Fibroblast of skin of abdomen (primary cell): ENCODE results near the gene KRTAP11-1. TPM values are rescaled to one million over a fixed set of nuclear protein-coding genes. Genes with fewer than 3 reads are reported as not detected.

Source experiments
- DNase-seq: peaks from one replicate; pipeline ENCODE4 v3.0.0-alpha.2; 2013
- polyA plus RNA-seq, 2 experiments: library from polyadenylated mRNA; unstranded; fragments of 120-200 nt; gene quantifications; one replicate each; pipeline ENCODE4 v1.2.1, GENCODE V29; 2013; ENCODE audit not compliant: insufficient read length in 2 of 2

Gene KRTAP11-1, protein sequence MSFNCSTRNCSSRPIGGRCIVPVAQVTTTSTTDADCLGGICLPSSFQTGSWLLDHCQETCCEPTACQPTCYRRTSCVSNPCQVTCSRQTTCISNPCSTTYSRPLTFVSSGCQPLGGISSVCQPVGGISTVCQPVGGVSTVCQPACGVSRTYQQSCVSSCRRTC
- not detected for polyA plus RNA-seq (2013, experiment 1 of 2; ENCODE audit: insufficient read length)
- not detected for polyA plus RNA-seq (2013, experiment 2 of 2; ENCODE audit: insufficient read length)

DNA sequence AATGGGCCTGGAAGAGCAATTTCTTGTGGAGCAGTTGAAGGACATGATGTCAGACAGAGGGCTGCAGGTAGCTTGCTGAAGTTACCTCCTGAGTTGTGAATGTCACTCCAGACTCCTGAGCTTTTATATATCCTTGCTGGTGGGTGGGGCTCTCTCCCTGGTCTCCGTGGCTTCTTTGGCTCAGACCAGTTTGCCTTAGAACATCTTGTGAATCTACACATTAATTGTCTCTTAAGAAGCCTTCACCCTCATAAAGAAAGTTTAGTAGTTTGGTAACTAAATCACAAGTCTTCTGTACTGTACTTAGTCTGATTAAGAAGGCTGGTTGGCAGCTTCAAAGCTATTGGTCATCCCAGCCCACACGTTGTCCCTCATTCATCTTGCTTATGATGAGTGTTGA is at the start of gene KRTAP11-1:
KRTAP11-1 (minus strand) TSS at position 101 of the 400 bp plus-strand sequence; CDS start at position 45, 56 bp downstream.
- no peak for DNase-seq

- no peak for DNase-seq
Observed at GRCh38 chr21:30924146-30924700, 42.8 kb upstream of the KRTAP11-1 start.

DNA sequence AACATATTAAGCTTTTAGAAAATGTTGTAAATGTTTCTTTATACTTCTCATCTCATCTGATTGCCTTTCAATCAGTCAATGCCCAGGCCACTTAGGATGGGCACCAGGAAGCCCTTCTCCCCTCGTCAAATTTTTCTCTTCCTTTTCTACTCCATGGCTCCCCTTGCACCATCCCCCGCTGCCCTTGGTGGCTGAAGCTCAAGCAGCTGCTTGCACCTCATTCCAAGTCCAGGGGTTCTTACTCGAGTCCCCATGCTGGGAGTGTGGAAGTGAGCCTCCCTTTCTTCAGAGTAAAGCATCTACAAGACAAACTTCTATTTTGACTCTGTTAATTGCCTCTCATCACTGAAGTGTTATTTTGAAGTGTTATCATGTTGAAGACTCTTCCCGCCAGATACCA is 39.7 kb upstream of the KRTAP11-1 start:
- no peak for DNase-seq

DNA sequence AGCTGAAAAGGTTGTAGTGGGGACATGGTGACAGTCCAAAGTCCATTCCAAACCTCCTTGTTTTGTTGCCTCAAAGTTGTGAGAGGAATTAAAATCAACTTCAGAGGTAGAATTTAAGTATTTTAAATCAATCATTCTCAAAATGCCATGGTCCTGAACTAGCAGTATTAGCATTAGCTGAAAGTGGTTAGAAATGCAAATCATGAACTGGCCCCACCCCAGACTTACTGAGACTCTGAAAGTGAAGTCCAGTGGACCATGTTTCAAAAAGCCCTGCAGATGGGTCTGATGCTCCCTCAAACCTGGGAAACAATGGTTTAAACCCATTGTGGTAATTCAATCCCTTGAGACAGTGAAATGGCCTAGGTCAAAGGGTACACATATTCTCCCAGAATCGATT is 36.2 kb upstream of the KRTAP11-1 start:
- DNase-seq = no peak

DNA sequence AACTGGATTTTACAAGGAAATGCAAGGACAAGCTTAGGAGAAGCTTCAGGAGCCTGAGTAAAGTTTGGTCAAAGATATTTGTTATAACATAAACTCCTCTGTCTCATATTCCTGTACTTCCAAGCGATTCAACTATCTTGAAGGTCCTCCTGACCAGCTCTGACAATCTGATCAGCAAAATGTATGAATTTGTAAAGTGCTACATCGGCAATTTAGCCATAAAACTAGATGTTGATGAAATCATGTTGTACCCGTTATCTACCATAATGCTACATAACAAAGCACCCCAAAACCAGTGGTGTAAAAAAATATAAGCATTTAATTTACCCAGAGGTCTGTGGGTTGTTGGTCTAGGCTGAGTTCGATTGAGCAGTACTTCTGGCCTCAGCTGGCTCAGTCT is 19.5 kb upstream of the KRTAP11-1 start:
- DNase-seq = no peak

DNA sequence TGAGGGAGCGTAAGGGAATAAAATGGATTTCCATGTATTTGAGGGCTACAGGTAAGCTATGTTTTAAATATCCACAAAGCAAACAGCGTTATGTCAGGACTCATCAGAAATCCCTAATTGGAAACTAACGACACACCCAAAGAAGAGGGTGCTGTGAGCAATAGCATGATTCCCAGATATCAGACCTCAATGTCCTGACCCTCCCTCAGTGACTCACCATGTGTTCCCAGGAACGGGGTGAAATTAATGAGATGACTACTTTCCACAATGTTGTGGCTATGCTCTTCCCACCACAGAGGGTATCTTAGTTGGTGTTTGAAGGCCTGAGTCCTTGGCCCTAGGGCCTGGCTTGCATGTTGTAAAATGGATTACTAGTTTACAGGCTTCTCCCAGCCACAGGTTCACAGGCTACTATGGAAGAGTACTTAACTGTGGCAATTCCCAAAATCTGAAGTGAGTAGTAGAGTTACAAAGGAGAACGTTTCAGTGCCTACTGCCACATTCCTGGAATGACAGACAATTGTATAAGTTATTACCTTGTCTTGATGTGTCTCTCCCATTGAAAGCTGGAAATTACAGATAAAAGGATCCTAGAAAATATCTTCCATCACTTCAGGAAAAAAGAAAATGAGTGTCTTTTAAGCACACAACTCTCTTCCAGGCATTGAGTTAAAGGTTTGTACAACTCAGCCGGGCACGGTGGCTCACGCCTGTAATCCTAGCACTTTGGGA is 1.7 kb upstream of the KRTAP11-1 start:
- no peak for DNase-seq

GRCh38 chr21:30880914-30881313 is 466 bp downstream of the KRTAP11-1 start:
- DNase-seq = no peak

DNA sequence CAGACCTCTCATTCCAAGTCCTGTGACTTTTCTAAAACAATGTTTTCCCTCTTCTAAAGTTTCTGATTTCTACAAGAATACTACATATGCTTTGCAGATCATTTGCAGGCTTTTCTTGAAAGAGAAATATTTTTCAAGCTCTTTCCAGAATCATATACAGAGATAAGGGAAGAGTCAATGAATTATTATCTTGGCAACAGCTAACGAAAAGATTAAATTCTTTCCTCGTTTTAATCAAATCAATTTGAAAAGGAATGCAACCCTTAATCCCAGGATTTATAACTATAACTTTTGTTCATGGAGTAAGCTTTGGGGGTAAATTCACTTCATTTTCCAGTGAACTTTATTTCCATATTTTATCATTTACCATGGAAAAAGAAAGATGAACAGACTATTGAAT is 6.9 kb downstream of the KRTAP11-1 start:
- DNase-seq = no peak

DNA sequence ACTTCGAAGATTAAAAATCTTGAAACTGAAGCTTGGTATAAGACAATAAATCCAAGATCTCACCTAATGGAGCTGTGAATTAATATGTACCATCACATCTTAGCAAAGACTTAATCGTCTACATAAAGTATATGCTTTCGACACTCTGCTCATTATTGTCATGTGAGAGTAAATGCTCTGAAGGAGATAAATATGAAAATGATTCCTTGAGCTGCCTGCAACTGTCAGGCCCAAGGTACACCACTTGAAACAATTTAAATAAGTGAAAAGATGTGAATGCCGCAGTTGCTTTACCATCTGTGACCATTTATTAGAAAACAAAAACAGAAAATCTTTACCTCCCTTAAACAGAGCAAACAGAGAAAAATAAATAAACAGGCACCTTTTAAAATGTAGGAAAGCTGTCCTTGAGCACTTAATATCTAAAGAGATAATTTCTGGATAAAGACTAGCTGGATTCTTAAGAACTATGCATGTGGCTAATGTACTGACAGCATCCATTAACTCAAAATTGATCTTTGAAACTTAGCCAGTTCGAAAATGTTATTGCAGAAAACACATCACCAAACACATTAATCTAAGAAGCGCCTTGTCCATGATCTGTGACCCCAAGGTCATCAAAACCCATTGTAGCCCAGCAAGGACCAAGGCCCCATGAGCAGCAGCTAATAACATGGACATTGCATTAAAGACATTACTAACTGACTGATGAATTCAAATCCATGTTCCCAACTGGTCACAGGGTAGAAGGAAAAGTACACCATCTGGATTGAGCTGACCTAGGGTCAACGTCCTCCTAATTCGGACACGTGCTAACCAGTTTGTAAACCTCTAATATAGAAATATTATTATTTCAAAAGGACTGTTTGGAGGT is 33.5 kb downstream of the KRTAP11-1 start:
- DNase-seq = no peak

GRCh38 chr21:30842990-30843389 is 38.4 kb downstream of the KRTAP11-1 start:
- DNase-seq = no peak

- DNase-seq = no peak
Observed at GRCh38 chr21:30839304-30839703, 42.1 kb downstream of the KRTAP11-1 start.

DNA sequence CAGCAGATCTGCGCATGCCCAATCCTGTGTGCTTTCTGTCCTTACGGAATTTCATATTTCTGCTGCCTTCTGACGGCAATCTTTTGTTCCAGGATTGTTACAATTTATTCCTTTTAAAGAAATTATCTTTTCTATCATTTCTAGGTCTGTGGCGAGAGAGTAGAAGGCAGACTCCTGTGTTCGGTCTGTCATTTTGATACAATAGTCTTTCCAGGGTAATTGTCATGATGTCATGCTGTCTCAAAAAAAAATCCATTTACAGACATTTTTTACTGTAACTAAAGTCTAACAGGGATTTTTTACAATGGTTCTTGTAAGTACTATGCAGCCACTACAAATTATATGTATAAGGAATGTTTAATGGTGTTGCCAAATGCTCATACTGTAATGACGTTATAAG is 42.8 kb downstream of the KRTAP11-1 start:
- no peak for DNase-seq

GRCh38 chr21:30831194-30831765 is 50.1 kb downstream of the KRTAP11-1 start:
- no peak for DNase-seq
